Measurements from ENCODE around the gene SLC6A3.
"Not testable (repeated sequence)": the region's sequence is repeated elsewhere in the genome, so short reads cannot be mapped to it uniquely, and the experiment has no call there.

SLC6A3 gene

GRCh38 chr5:1360861-1361260 is 84.4 kb downstream of the SLC6A3 start:
- intact Hi-C loops (cut with DNase I; ENCODE audit: low total_unique reads) = no loop called here
- no peak for TF ChIP-seq CTCF (IDR thresholded peaks at IDR 0.05)
- DNase-seq = no peak
- no peak overlapping the region for H3K4me3 ChIP-seq
- H3K4me1 ChIP-seq = no peaks in the 10 kb centered on the region
- H3K36me3 ChIP-seq = no peaks in the 10 kb centered on the region
- no peaks in the 10 kb centered on the region for H3K9me3 ChIP-seq
- no peak overlapping the region for H3K27ac ChIP-seq
- peaks cover 0 to 64% of the 10 kb centered on the region in 2 donors for H3K27me3 ChIP-seq

DNA sequence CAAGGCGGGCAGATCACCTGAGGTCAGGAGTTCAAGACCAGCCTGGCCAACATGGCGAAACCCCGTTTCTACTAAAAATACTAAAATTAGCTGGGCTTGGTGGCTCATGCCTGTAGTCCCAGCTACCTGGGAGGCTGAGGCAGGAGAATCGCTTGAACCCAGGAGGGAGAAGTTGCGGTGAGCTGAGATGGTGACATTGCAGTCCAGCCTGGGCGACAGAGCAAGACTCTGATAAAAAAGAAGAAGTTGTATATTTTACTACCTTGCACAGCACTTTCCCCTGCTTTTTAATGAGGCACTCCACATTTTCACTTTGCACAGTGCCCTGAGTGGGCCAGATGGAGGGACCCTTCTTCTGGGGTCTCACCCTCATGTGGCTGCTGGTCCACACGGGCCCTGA is 84.9 kb downstream of the SLC6A3 start:
- peaks cover 0 to 62% of the 10 kb centered on the region in 2 donors for H3K27me3 ChIP-seq
- H3K27ac ChIP-seq; H3K9me3 ChIP-seq; intact Hi-C loops (cut with DNase I; ENCODE audit: low total_unique reads); H3K4me1 ChIP-seq; DNase-seq; H3K4me3 ChIP-seq; H3K36me3 ChIP-seq: not testable (repeated sequence)

DNA sequence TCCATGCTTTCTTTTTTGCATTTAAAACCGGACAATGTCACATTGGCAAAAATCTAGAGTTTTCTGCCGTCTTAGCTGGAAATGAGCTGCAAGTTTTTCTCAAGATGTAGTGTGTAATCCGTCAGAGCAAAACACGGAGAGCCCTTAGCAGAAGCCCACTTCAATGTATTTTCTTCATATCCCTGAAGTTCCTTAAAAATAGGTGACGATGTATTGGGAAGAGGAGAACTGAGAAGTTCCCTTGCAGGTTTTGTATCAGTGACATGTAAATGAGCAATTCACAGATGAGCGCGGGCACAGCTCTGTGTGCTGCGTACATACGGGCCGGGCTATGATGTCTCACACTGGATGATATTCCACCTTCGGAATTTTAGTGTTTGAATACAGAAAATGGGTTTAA is 85.5 kb downstream of the SLC6A3 start:
- no peak for TF ChIP-seq CTCF (IDR thresholded peaks at IDR 0.05)
- H3K27ac ChIP-seq = no peak overlapping the region
- no peaks in the 10 kb centered on the region for H3K9me3 ChIP-seq
- no peaks in the 10 kb centered on the region for H3K4me1 ChIP-seq
- H3K27me3 ChIP-seq = peaks cover 0 to 59% of the 10 kb centered on the region in 2 donors
- no peaks in the 10 kb centered on the region for H3K36me3 ChIP-seq
- no peak overlapping the region for H3K4me3 ChIP-seq
- DNase-seq = no peak
- intact Hi-C loops (cut with DNase I; ENCODE audit: low total_unique reads) = no loop called here

GRCh38 chr5:1359031-1359645 is 86.1 kb downstream of the SLC6A3 start:
- Histone ChIP-seq H3K9me3 (no peaks in the 10 kb centered on the region), H3K4me1 (no peaks in the 10 kb centered on the region), H3K27ac (no peak overlapping the region), H3K36me3 (no peaks in the 10 kb centered on the region), H3K4me3 (no peak overlapping the region), H3K27me3 (peaks cover 0 to 56% of the 10 kb centered on the region in 2 donors)
- no peak for DNase-seq
- intact Hi-C loops (cut with DNase I; ENCODE audit: low total_unique reads) = no loop called here
- TF ChIP-seq CTCF (IDR thresholded peaks at IDR 0.05) = no peak

DNA sequence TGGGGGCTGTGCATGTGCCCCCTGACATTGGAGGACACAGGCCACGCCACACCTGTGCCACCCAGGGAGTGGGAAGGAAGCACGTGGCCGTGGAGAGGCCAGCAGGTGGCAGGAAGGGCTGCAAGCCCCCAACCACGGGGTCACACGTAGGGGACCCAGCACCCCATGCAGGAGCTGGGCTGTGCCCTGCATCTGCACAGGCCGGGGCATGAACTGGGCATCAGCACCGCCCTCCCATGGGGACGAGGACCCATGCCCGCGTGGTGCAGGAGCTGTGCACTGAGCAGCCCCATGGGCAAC is 86.6 kb downstream of the SLC6A3 start:
- intact Hi-C loops (cut with DNase I; ENCODE audit: low total_unique reads) = no loop called here
- Histone ChIP-seq H3K36me3 (no peaks in the 10 kb centered on the region), H3K27ac (no peak overlapping the region), H3K9me3 (no peaks in the 10 kb centered on the region), H3K4me1 (no peaks in the 10 kb centered on the region), H3K27me3 (peaks cover 0 to 54% of the 10 kb centered on the region in 2 donors), H3K4me3 (no peak overlapping the region)
- no peak for DNase-seq
- no peak for TF ChIP-seq CTCF (IDR thresholded peaks at IDR 0.05)

DNA sequence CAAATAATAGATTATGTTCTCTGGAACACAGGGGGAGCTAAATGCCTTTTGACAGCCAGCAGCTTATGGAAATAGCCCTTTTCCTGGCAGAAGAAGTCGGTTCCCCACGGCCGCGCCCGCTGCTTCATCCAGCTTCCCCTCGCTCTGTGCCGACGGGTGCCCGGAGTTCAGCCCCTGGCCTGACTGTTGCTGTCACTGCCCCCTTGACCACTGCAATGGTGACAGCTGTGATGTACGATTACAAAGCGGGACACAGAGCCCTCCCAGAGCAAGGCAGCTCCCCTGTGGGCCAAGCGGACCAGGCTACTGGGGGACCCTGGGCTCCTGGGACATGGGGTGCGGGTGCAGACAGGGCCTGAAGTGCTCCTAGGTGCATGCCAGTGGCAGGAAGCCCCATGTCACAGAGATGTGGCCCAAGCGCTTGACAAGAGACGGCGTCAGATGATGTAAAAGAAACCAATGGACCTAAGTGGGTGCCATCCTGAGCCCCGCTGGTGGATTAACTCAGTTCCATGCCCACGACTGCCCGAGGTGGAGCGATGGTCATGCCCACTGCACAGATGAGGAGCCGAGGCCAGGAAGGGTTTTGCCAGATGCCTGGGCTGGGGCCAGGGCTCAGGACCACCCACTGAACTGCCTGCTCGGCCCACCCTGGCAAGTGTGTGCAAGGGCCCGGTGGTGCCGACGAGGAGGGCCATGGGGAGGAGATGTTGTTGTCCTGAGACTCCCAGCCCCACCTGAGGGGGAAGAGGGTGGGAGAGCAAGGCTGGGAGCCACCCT is 87.1 kb downstream of the SLC6A3 start:
- Histone ChIP-seq H3K9me3 (no peaks in the 10 kb centered on the region), H3K4me1 (no peaks in the 10 kb centered on the region), H3K27ac (no peak overlapping the region), H3K27me3 (peaks cover 0 to 52% of the 10 kb centered on the region in 2 donors), H3K4me3 (no peak overlapping the region), H3K36me3 (no peaks in the 10 kb centered on the region)
- intact Hi-C loops (cut with DNase I; ENCODE audit: low total_unique reads) = no loop called here
- no peak for DNase-seq
- TF ChIP-seq CTCF (IDR thresholded peaks at IDR 0.05) = no peak

Measured in tibial artery (tissue), 4 donors.